ENCODE measurements around the gene HOXC4. TPM values are rescaled to one million over a fixed set of nuclear protein-coding genes. Genes with fewer than 3 reads are reported as not detected.

Gene HOXC4
- total RNA-seq, 1 experiment from 2014 or later = not detected

GRCh38 chr12:54049108-54049507 lies 4.5 kb upstream of the HOXC4 start:
- Histone ChIP-seq H3T11ph (ENCODE audit: low read length) (no peak overlapping the region), H3K23ac (ENCODE audit: insufficient read length, low read depth, low read length) (no peak overlapping the region), H2BK120ac (ENCODE audit: low read depth, low read length, poor library complexity, severe bottlenecking) (no peak overlapping the region), H3K14ac (ENCODE audit: insufficient read depth, low read length) (no peak overlapping the region), H3K9me3 (ENCODE audit: control insufficient read depth, low read depth, low read length) (no peaks in the 10 kb centered on the region), H4K5ac (ENCODE audit: insufficient read length, low read depth, low read length) (no peak overlapping the region), H3K4ac (ENCODE audit: low read depth, low read length) (no peak overlapping the region), H3K9ac (ENCODE audit: extremely low read depth, insufficient read length, low read length) (no peak overlapping the region), H2BK5ac (ENCODE audit: insufficient read length, low read length) (no peak overlapping the region), H3K4me1 (ENCODE audit: insufficient read depth, low read length) (no peaks in the 10 kb centered on the region), H2BK20ac (ENCODE audit: low read depth, low read length, poor library complexity, severe bottlenecking) (no peak overlapping the region), H3K27ac (ENCODE audit: insufficient read length, low read depth, low read length) (no peak overlapping the region), H4K20me1 (ENCODE audit: control insufficient read depth, insufficient read depth, insufficient read length) (no peaks in the 10 kb centered on the region), H4K8ac (replicated peaks; ENCODE audit: insufficient read length, low read depth, low read length) (no peak overlapping the region), H2BK12ac (ENCODE audit: insufficient read length, low read depth, low read length) (no peak overlapping the region), H2AK5ac (ENCODE audit: insufficient read length, low read length) (no peak overlapping the region), H3K4me2 (ENCODE audit: insufficient read depth, insufficient read length, low read length) (no peak overlapping the region), H3K23me2 (ENCODE audit: insufficient read length, low read depth, low read length, poor library complexity, severe bottlenecking) (peaks cover 4% of the 10 kb centered on the region), H3K79me2 (ENCODE audit: insufficient read depth, low read length) (no peaks in the 10 kb centered on the region), H2BK15ac (ENCODE audit: low read depth, low read length) (no peak overlapping the region), H3K56ac (ENCODE audit: insufficient read length, low read depth, low read length) (no peak overlapping the region), H4K91ac (ENCODE audit: insufficient read length, low read depth, low read length) (no peak overlapping the region), H3K27me3 (ENCODE audit: insufficient read depth, low read length) (peaks cover 99% of the 10 kb centered on the region), H3K79me1 (ENCODE audit: insufficient read depth, low read depth, low read length, poor library complexity, severe bottlenecking) (no peaks in the 10 kb centered on the region), H3K18ac (ENCODE audit: insufficient read length, low read depth, low read length) (no peak overlapping the region), H2AFZ (ENCODE audit: low read length) (no peak overlapping the region)
- no CpG with 5 or more reads among the region's 6 CpGs for WGBS (ENCODE audit: extremely low coverage, insufficient read length, low lambda C conversion rate)
- Mint-ChIP-seq H3K4me1 (peaks cover 6 to 39% of the 10 kb centered on the region in 2 experiments), H3K36me3 (ENCODE audit: insufficient read depth in 1 of 3, low read depth in 3 of 3) (no peaks in the 10 kb centered on the region), H3K4me3 (no peak overlapping the region), H3K27ac (no peak overlapping the region), H3K27me3 (ENCODE audit: low read depth) (peaks cover 100% of the 10 kb centered on the region), H3K9me3 (peaks cover 2 to 13% of the 10 kb centered on the region in 2 experiments; a peak in 3 of 5 replicates)
- TF ChIP-seq, protein P1, sequence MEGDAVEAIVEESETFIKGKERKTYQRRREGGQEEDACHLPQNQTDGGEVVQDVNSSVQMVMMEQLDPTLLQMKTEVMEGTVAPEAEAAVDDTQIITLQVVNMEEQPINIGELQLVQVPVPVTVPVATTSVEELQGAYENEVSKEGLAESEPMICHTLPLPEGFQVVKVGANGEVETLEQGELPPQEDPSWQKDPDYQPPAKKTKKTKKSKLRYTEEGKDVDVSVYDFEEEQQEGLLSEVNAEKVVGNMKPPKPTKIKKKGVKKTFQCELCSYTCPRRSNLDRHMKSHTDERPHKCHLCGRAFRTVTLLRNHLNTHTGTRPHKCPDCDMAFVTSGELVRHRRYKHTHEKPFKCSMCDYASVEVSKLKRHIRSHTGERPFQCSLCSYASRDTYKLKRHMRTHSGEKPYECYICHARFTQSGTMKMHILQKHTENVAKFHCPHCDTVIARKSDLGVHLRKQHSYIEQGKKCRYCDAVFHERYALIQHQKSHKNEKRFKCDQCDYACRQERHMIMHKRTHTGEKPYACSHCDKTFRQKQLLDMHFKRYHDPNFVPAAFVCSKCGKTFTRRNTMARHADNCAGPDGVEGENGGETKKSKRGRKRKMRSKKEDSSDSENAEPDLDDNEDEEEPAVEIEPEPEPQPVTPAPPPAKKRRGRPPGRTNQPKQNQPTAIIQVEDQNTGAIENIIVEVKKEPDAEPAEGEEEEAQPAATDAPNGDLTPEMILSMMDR (conservative IDR thresholded peaks at IDR 0.05) = no peak
- no peak for DNase-seq

All from H9 (cell line).